ENCODE measurements around the gene CDC26.

The CDC26 gene

GRCh38 chr9:113278840-113279239 is 3.5 kb upstream of the CDC26 start:
- ChIA-PET POLR2A (interaction anchor here (0.6 kb wide), 1 partner anchor 19 kb away, joined by 11 read pairs; no protein-coding TSS in a partner anchor), CTCF (interaction anchor here (1.2 kb wide), 1 partner anchor 376 kb away, joined by 3 read pairs; no protein-coding TSS in a partner anchor)
- TF ChIP-seq CTCF (IDR thresholded peaks at IDR 0.05; ENCODE audit: control extremely low read depth, extremely low read depth, low read depth, missing control alignments), result no peak
- no peak for DNase-seq (ENCODE audit: extremely low spot score)

- POLR2A ChIA-PET, result interaction anchor here (0.6 to 1.4 kb wide), 7 partner anchors 54 to 1394 kb away, joined by 3 to 4 read pairs (median 3); partner anchors contain the start of genes C9orf43, FKBP15, POLE3 and SLC31A1
- CTCF ChIA-PET, result interaction anchor here (0.6 to 5.8 kb wide), 46 partner anchors 12 to 407 kb away, joined by 3 to 96 read pairs (median 5); partner anchors contain the start of genes ALAD, BSPRY, C9orf43 and FKBP15
- peak; percentile 69 for DNase-seq (ENCODE audit: extremely low spot score)
- TF ChIP-seq CTCF (IDR thresholded peaks at IDR 0.05; ENCODE audit: control extremely low read depth, extremely low read depth, low read depth, missing control alignments), result peak; percentile 64
Observed at GRCh38 chr9:113274474-113275156, 757 bp downstream of the CDC26 start.

- no peak for TF ChIP-seq CTCF (IDR thresholded peaks at IDR 0.05; ENCODE audit: control extremely low read depth, extremely low read depth, low read depth, missing control alignments)
- ChIA-PET POLR2A (no interaction called here), CTCF (interaction anchor here (0.9 to 1.8 kb wide), 5 partner anchors 13 to 322 kb away, joined by 3 to 4 read pairs (median 3); partner anchors contain the start of gene ALAD)
- DNase-seq (ENCODE audit: extremely low spot score), result no peak
Observed at GRCh38 chr9:113269871-113270270, 5.5 kb downstream of the CDC26 start.

GRCh38 chr9:113269355-113269754 is 6.0 kb downstream of the CDC26 start:
- CTCF ChIA-PET, result interaction anchor here (0.9 to 1.8 kb wide), 5 partner anchors 12 to 322 kb away, joined by 3 to 4 read pairs (median 3); partner anchors contain the start of gene ALAD
- POLR2A ChIA-PET, result no interaction called here
- TF ChIP-seq CTCF (IDR thresholded peaks at IDR 0.05; ENCODE audit: control extremely low read depth, extremely low read depth, low read depth, missing control alignments), result no peak
- DNase-seq (ENCODE audit: extremely low spot score), result no peak

- no peak for DNase-seq (ENCODE audit: extremely low spot score)
- TF ChIP-seq CTCF (IDR thresholded peaks at IDR 0.05; ENCODE audit: control extremely low read depth, extremely low read depth, low read depth, missing control alignments), result no peak
- POLR2A ChIA-PET, result no interaction called here
- CTCF ChIA-PET, result interaction anchor here (1.5 kb wide), 1 partner anchor 11 kb away, joined by 4 read pairs; no protein-coding TSS in a partner anchor
Observed at GRCh38 chr9:113267911-113268566, 7.3 kb downstream of the CDC26 start.

GRCh38 chr9:113266174-113266573 is 9.2 kb downstream of the CDC26 start:
- ChIA-PET CTCF (interaction anchor here (10.8 kb wide), 1 partner anchor 8 kb away, joined by 79 read pairs; the partner anchor contains the start of genes CDC26 and PRPF4), POLR2A (no interaction called here)
- no peak for TF ChIP-seq CTCF (IDR thresholded peaks at IDR 0.05; ENCODE audit: control extremely low read depth, extremely low read depth, low read depth, missing control alignments)
- DNase-seq (ENCODE audit: extremely low spot score), result no peak
